OCI-LY7 (cell line): ENCODE results near the gene AUTS2. TPM values are rescaled to one million over a fixed set of nuclear protein-coding genes. Genes with fewer than 3 reads are reported as not detected.

Experiments
- BruUV-seq: library from RNA; stranded (reverse); fragments of 400-500 nt; replicated peaks from 2 replicates; lab custom pipeline; 2021; lab: Mats Ljungman, UMichigan
- CTCF ChIA-PET: fragments of 300-600 bp; sonication (Branson Sonifier 250); formaldehyde crosslinking; loops from one replicate; lab custom pipeline; 2022; ENCODE audit warnings: antibody characterized with exemption; ENCODE audit not compliant: unreplicated experiment; lab: Charles Lee
- POLR2A ChIA-PET: fragments of 300-600 bp; sonication (Branson Sonifier 250); formaldehyde crosslinking; loops from one replicate; lab custom pipeline; 2022; ENCODE audit warnings: antibody characterized with exemption; lab: Charles Lee
- DNase-seq: peaks from one replicate; pipeline ENCODE4 v3.0.0-alpha.2; 2015; ENCODE audit warnings: low spot score
- H2AFZ ChIP-seq: fragments of 200-600 bp; sonication (generic), shearing (Covaris generic); 2 replicates; pipeline ENCODE4 v1.6.1; 2014; ENCODE audit warnings: mild to moderate bottlenecking, antibody characterized with exemption, low read length, moderate library complexity
- H3K27ac ChIP-seq: fragments of 200-600 bp; sonication (generic); 2 replicates; pipeline ENCODE4 v1.5.1; 2014; ENCODE audit warnings: mixed run types, low read depth, mild to moderate bottlenecking, moderate library complexity, low read length, inconsistent platforms; ENCODE audit not compliant: poor library complexity, severe bottlenecking
- H3K36me3 ChIP-seq: fragments of 200-600 bp; sonication (generic); 2 replicates; pipeline ENCODE4 v1.6.1; 2014; ENCODE audit warnings: mild to moderate bottlenecking, antibody characterized with exemption, low read length, moderate library complexity, mixed read lengths; ENCODE audit not compliant: insufficient read depth
- H3K4me1 ChIP-seq: fragments of 200-600 bp; sonication (generic); 2 replicates; pipeline ENCODE4 v1.5.1; 2014; ENCODE audit warnings: mild to moderate bottlenecking, low read length; ENCODE audit not compliant: insufficient read depth, poor library complexity, severe bottlenecking
- H3K4me2 ChIP-seq: fragments of 200-600 bp; sonication (generic); 2 replicates; pipeline ENCODE4 v1.6.1; 2014; ENCODE audit warnings: mild to moderate bottlenecking, low read length
- H3K4me3 ChIP-seq: fragments of 200-600 bp; sonication (generic); 2 replicates; pipeline ENCODE4 v1.5.1; 2014; ENCODE audit warnings: mild to moderate bottlenecking, low read depth, low read length; ENCODE audit not compliant: poor library complexity, severe bottlenecking
- H3K79me2 ChIP-seq: fragments of 200-600 bp; sonication (generic); 2 replicates; pipeline ENCODE4 v1.6.1; 2016; ENCODE audit warnings: low read depth, mild to moderate bottlenecking, low read length, moderate library complexity, mixed read lengths; ENCODE audit not compliant: insufficient read depth
- H3K9me2 ChIP-seq: fragments of 200-600 bp; sonication (generic); 2 replicates; pipeline ENCODE4 v1.6.1; 2016; ENCODE audit warnings: mild to moderate bottlenecking, low read length, mixed read lengths; ENCODE audit not compliant: insufficient read depth
- H3K9me3 ChIP-seq: fragments of 200-600 bp; sonication (generic); 2 replicates; pipeline ENCODE4 v1.6.1; 2014; ENCODE audit warnings: mild to moderate bottlenecking, mixed run types, low read length, mixed read lengths
- H4K20me1 ChIP-seq: fragments of 200-600 bp; sonication (generic); 2 replicates; pipeline ENCODE4 v1.6.1; 2014; ENCODE audit warnings: mild to moderate bottlenecking, antibody characterized with exemption, low read length, moderate library complexity, mixed read lengths; ENCODE audit not compliant: insufficient read depth
- CTCF ChIP-seq: fragments of 200-600 bp; sonication (generic); conservative IDR thresholded peaks from 2 replicates; pipeline ENCODE4 v1.5.1; 2014; ENCODE audit warnings: mild to moderate bottlenecking, antibody characterized with exemption, low read length, moderate library complexity, mixed read lengths
- EZH2phosphoT487 ChIP-seq: fragments of 200-600 bp; sonication (generic); IDR thresholded peaks from 2 replicates; pipeline ENCODE4 v1.6.1; 2018; ENCODE audit warnings: low read depth, borderline replicate concordance, mild to moderate bottlenecking, mixed run types, antibody characterized with exemption, low read length, moderate library complexity, mixed read lengths
- intact Hi-C: fragments of 100-400 bp; cut with micrococcal nuclease; formaldehyde crosslinking; loops from one replicate; pipeline ENCODE4 v1.10.0; 2022; ENCODE audit not compliant: unreplicated experiment
- total RNA-seq, 2 experiments: library from RNA; depleted of rRNA in 1 of 2; stranded (reverse); fragments of >200 nt in 1 of 2; shearing (Covaris generic) in 1 of 2; gene quantifications; 2 replicates each; pipeline ENCODE4 v1.2.3, GENCODE V29; 2014 to 2022

Gene AUTS2
- total RNA-seq, 2 experiments from 2014 or later, result 37.9 to 78.5 TPM

- intact Hi-C loops, result no loop called here
Measured at GRCh38 chr7:70631718-70632117, 1033.4 kb downstream of the AUTS2 start.

GRCh38 chr7:70632400-70632799 lies 1034.1 kb downstream of the AUTS2 start:
- no peak overlapping the region for H3K4me3 ChIP-seq
- H3K4me1 ChIP-seq, result no peaks in the 10 kb centered on the region
- intact Hi-C loops, result no loop called here
- no peaks in the 10 kb centered on the region for H4K20me1 ChIP-seq
- no peak overlapping the region for H2AFZ ChIP-seq
- no peak for DNase-seq
- BruUV-seq, result no TSS peak
- TF ChIP-seq EZH2phosphoT487 (no peak), CTCF (no peak)
- no peaks in the 10 kb centered on the region for H3K79me2 ChIP-seq
- CTCF ChIA-PET, result no interaction called here
- H3K9me2 ChIP-seq, result no peaks in the 10 kb centered on the region
- no peaks in the 10 kb centered on the region for H3K36me3 ChIP-seq
- no peak overlapping the region for H3K4me2 ChIP-seq
- no peak overlapping the region for H3K27ac ChIP-seq
- H3K9me3 ChIP-seq, result no peaks in the 10 kb centered on the region
- POLR2A ChIA-PET, result no interaction called here

More at GRCh38 chr7:70631718-70632117, 1033.4 kb downstream of the AUTS2 start:
- DNase-seq, result no peak
- no TSS peak for BruUV-seq
- H3K79me2 ChIP-seq, result no peaks in the 10 kb centered on the region
- CTCF ChIA-PET, result no interaction called here
- H3K9me2 ChIP-seq, result no peaks in the 10 kb centered on the region
- no peak overlapping the region for H3K4me2 ChIP-seq
- no peak overlapping the region for H3K27ac ChIP-seq
- H3K36me3 ChIP-seq, result no peaks in the 10 kb centered on the region
- H3K4me3 ChIP-seq, result no peak overlapping the region
- POLR2A ChIA-PET, result no interaction called here
- TF ChIP-seq CTCF (no peak), EZH2phosphoT487 (no peak)
- no peaks in the 10 kb centered on the region for H3K9me3 ChIP-seq
- H2AFZ ChIP-seq, result no peak overlapping the region
- H3K4me1 ChIP-seq, result no peaks in the 10 kb centered on the region
- H4K20me1 ChIP-seq, result no peaks in the 10 kb centered on the region

GRCh38 chr7:70634071-70634470 lies 1035.8 kb downstream of the AUTS2 start:
- no peaks in the 10 kb centered on the region for H3K9me3 ChIP-seq
- no peaks in the 10 kb centered on the region for H4K20me1 ChIP-seq
- H3K4me3 ChIP-seq, result no peak overlapping the region
- no peak overlapping the region for H3K27ac ChIP-seq
- H3K36me3 ChIP-seq, result no peaks in the 10 kb centered on the region
- TF ChIP-seq CTCF, result no peak
- no peak for TF ChIP-seq EZH2phosphoT487
- BruUV-seq, result no TSS peak
- H3K4me2 ChIP-seq, result no peak overlapping the region
- no peak overlapping the region for H2AFZ ChIP-seq
- intact Hi-C loops, result no loop called here
- H3K9me2 ChIP-seq, result no peaks in the 10 kb centered on the region
- POLR2A ChIA-PET, result interaction anchor here (0.6 kb wide), 1 partner anchor 13 kb away, joined by 3 read pairs; no protein-coding TSS in a partner anchor
- no peak for DNase-seq
- CTCF ChIA-PET, result no interaction called here
- H3K79me2 ChIP-seq, result no peaks in the 10 kb centered on the region
- no peaks in the 10 kb centered on the region for H3K4me1 ChIP-seq
